Stomach (tissue), 4 donors: ENCODE measurements around the gene TNFRSF1A.

Source experiments
- CTCF ChIP-seq, 7 experiments: fragments of 450-650 bp in 4 of 7; fragments of 200-600 bp in 3 of 7; sonication (generic) in 3 of 7; IDR thresholded peaks; one replicate each; pipeline ENCODE4 v1.5.1; 2016 to 2019; ENCODE audit warnings: antibody characterized with exemption in 7 of 7, control low read depth in 2 of 7, mild to moderate bottlenecking in 1 of 7
- POLR2A ChIP-seq, 4 donors: fragments of 450-650 bp; IDR thresholded peaks; one replicate each; pipeline ENCODE4 v1.6.1; 2016; ENCODE audit warnings: antibody characterized with exemption in 4 of 4, control low read depth in 2 of 4, mild to moderate bottlenecking in 1 of 4, moderate library complexity in 1 of 4

DNA sequence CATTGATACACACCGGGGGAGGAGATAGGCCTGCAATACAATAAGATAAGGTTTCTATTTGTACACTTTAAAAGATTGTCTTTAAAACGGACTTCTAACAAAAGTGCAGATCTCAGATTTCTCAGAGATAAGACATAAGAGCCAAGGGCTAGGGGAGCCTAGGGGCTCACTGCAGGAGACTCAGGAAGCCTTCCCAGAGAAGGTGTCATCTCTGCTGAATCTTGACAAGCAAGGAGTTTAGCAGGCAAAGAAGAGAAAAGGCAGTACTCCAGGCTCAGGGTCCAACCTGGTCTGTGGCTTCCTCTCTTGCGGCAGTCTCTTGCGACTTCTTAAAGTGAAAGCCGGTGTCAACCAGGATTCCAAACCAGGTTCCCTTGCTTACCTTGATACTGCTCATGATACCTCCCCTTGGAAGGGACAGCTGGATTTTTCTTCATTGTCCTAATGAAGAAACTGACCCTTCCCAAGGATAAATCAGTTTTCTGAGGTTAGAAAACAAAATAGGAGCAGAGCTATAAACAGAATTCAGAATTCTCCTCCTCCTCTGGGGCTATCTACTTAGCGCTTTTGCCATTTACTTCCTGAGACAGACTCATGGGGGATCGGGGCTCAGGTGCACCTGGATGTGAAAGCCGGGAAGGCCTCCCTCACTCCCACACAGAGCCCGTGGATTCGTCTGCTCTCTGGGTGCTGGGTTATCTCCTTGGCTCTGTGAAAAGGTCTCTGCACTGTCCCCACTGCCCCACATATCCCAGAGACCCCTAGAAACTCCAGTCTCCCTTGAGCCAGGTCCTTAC lies 35.2 kb upstream of the TNFRSF1A start:
- TF ChIP-seq CTCF (IDR thresholded peaks at IDR 0.05) = no peak
- no peak for TF ChIP-seq POLR2A (IDR thresholded peaks at IDR 0.05)
